GM18498 (cell line): ENCODE results near the gene COL23A1.

Experiments
- ATAC-seq: cut with Tn5 transposase; IDR thresholded peaks from one replicate; pipeline ENCODE4 v1.9.1; 2021; ENCODE audit warnings: mild to moderate bottlenecking, moderate library complexity; ENCODE audit not compliant: unreplicated experiment

COL23A1 gene

GRCh38 chr5:178426326-178427130 is 163.7 kb downstream of the COL23A1 start:
- no peak for ATAC-seq

GRCh38 chr5:178425621-178426068 is 164.5 kb downstream of the COL23A1 start:
- no peak for ATAC-seq

GRCh38 chr5:178424810-178425177 is 165.4 kb downstream of the COL23A1 start:
- ATAC-seq = no peak

GRCh38 chr5:178423901-178424809 is 166.0 kb downstream of the COL23A1 start:
- no peak for ATAC-seq

- ATAC-seq = no peak
Observed at GRCh38 chr5:178423431-178423830, 166.8 kb downstream of the COL23A1 start.

GRCh38 chr5:178422400-178422775 is 167.8 kb downstream of the COL23A1 start:
- no peak for ATAC-seq

GRCh38 chr5:178421699-178422399 is 168.3 kb downstream of the COL23A1 start:
- no peak for ATAC-seq

- no peak for ATAC-seq
Observed at GRCh38 chr5:178421128-178421527, 169.1 kb downstream of the COL23A1 start.

GRCh38 chr5:178420354-178420781 is 169.8 kb downstream of the COL23A1 start:
- no peak for ATAC-seq

- no peak for ATAC-seq
Observed at GRCh38 chr5:178419651-178420050, 170.5 kb downstream of the COL23A1 start.

GRCh38 chr5:178419196-178419595 is 171.0 kb downstream of the COL23A1 start:
- no peak for ATAC-seq

- ATAC-seq = no peak
Observed at GRCh38 chr5:178418471-178419010, 171.7 kb downstream of the COL23A1 start.

- ATAC-seq = no peak
Observed at GRCh38 chr5:178418031-178418430, 172.2 kb downstream of the COL23A1 start.

- no peak for ATAC-seq
Observed at GRCh38 chr5:178417391-178417811, 172.8 kb downstream of the COL23A1 start.

GRCh38 chr5:178416919-178417318 is 173.3 kb downstream of the COL23A1 start:
- no peak for ATAC-seq

GRCh38 chr5:178416206-178416882 is 173.8 kb downstream of the COL23A1 start:
- no peak for ATAC-seq

- no peak for ATAC-seq
Observed at GRCh38 chr5:178415353-178415752, 174.8 kb downstream of the COL23A1 start.

- ATAC-seq = no peak
Observed at GRCh38 chr5:178413988-178414387, 176.2 kb downstream of the COL23A1 start.

- no peak for ATAC-seq
Observed at GRCh38 chr5:178411083-178411482, 179.1 kb downstream of the COL23A1 start.

GRCh38 chr5:178407646-178408045 is 182.5 kb downstream of the COL23A1 start:
- ATAC-seq = no peak
